ENCODE data around the gene XCL1. TPM values are rescaled to one million over a fixed set of nuclear protein-coding genes. Genes with fewer than 3 reads are reported as not detected.

Gene XCL1
- total RNA-seq, 1 donor from 2014 or later: not detected

- Mint-ChIP-seq H3K9me3 (no peaks in the 10 kb centered on the region), H3K4me3 (no peak overlapping the region), H3K36me3 (no peaks in the 10 kb centered on the region), H3K27me3 (ENCODE audit: insufficient read depth, low read depth) (no peaks in the 10 kb centered on the region), H3K27ac (no peak overlapping the region), H3K4me1 (no peaks in the 10 kb centered on the region)
- Histone ChIP-seq H2AFZ (replicated peaks) (no peak overlapping the region), H3K27ac (no peak overlapping the region), H3K4me3 (no peak overlapping the region), H3K9ac (no peak overlapping the region), H4K20me1 (ENCODE audit: low read depth) (no peaks in the 10 kb centered on the region), H3K79me2 (ENCODE audit: low read depth) (no peaks in the 10 kb centered on the region), H3K27me3 (no peaks in the 10 kb centered on the region), H3F3A (ENCODE audit: low read depth) (no peaks in the 10 kb centered on the region), H3K9me3 (ENCODE audit: low read depth) (no peaks in the 10 kb centered on the region), H3K4me1 (no peaks in the 10 kb centered on the region), H3K4me2 (no peak overlapping the region), H3K36me3 (no peaks in the 10 kb centered on the region)
- DNase-seq (ENCODE audit: low spot score): no peak
- TF ChIP-seq EZH2phosphoT487 (IDR thresholded peaks at IDR 0.05): no peak
- no peak for TF ChIP-seq EZH2 (IDR thresholded peaks at IDR 0.05)
- TF ChIP-seq, protein P1, sequence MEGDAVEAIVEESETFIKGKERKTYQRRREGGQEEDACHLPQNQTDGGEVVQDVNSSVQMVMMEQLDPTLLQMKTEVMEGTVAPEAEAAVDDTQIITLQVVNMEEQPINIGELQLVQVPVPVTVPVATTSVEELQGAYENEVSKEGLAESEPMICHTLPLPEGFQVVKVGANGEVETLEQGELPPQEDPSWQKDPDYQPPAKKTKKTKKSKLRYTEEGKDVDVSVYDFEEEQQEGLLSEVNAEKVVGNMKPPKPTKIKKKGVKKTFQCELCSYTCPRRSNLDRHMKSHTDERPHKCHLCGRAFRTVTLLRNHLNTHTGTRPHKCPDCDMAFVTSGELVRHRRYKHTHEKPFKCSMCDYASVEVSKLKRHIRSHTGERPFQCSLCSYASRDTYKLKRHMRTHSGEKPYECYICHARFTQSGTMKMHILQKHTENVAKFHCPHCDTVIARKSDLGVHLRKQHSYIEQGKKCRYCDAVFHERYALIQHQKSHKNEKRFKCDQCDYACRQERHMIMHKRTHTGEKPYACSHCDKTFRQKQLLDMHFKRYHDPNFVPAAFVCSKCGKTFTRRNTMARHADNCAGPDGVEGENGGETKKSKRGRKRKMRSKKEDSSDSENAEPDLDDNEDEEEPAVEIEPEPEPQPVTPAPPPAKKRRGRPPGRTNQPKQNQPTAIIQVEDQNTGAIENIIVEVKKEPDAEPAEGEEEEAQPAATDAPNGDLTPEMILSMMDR (IDR thresholded peaks at IDR 0.05): no peak
These were observed 9.4 kb upstream of the XCL1 start for GRCh38 chr1:168567007-168567406.

GRCh38 chr1:168567568-168567967 lies 8.8 kb upstream of the XCL1 start:
- no peak overlapping the region for H3K9ac ChIP-seq
- no peaks in the 10 kb centered on the region for H3K4me1 ChIP-seq
- no peaks in the 10 kb centered on the region for H3K79me2 ChIP-seq (ENCODE audit: low read depth)
- no peaks in the 10 kb centered on the region for H3F3A ChIP-seq (ENCODE audit: low read depth)
- no peaks in the 10 kb centered on the region for H3K27me3 ChIP-seq
- Mint-ChIP-seq H3K27ac (no peak overlapping the region), H3K27me3 (ENCODE audit: insufficient read depth, low read depth) (no peaks in the 10 kb centered on the region), H3K4me3 (no peak overlapping the region), H3K4me1 (no peaks in the 10 kb centered on the region), H3K9me3 (no peaks in the 10 kb centered on the region), H3K36me3 (no peaks in the 10 kb centered on the region)
- H3K9me3 ChIP-seq (ENCODE audit: low read depth): no peaks in the 10 kb centered on the region
- no peak for DNase-seq (ENCODE audit: low spot score)
- no peak overlapping the region for H2AFZ ChIP-seq (replicated peaks)
- H3K4me3 ChIP-seq: no peak overlapping the region
- H3K27ac ChIP-seq: no peak overlapping the region
- no peaks in the 10 kb centered on the region for H4K20me1 ChIP-seq (ENCODE audit: low read depth)
- H3K4me2 ChIP-seq: no peak overlapping the region
- no peaks in the 10 kb centered on the region for H3K36me3 ChIP-seq
- no peak for TF ChIP-seq EZH2phosphoT487 (IDR thresholded peaks at IDR 0.05)
- TF ChIP-seq, protein P1 (IDR thresholded peaks at IDR 0.05): no peak
- no peak for TF ChIP-seq EZH2 (IDR thresholded peaks at IDR 0.05)

- Histone ChIP-seq H3K27ac (no peak overlapping the region), H3K4me3 (no peak overlapping the region), H3K4me1 (no peaks in the 10 kb centered on the region), H3K79me2 (ENCODE audit: low read depth) (no peaks in the 10 kb centered on the region), H3F3A (ENCODE audit: low read depth) (no peaks in the 10 kb centered on the region), H3K36me3 (no peaks in the 10 kb centered on the region), H3K27me3 (no peaks in the 10 kb centered on the region), H3K4me2 (no peak overlapping the region), H3K9ac (no peak overlapping the region), H4K20me1 (ENCODE audit: low read depth) (no peaks in the 10 kb centered on the region), H3K9me3 (ENCODE audit: low read depth) (no peaks in the 10 kb centered on the region), H2AFZ (replicated peaks) (no peak overlapping the region)
- no peak for DNase-seq (ENCODE audit: low spot score)
- Mint-ChIP-seq H3K4me1 (no peaks in the 10 kb centered on the region), H3K27me3 (ENCODE audit: insufficient read depth, low read depth) (no peaks in the 10 kb centered on the region), H3K36me3 (no peaks in the 10 kb centered on the region), H3K4me3 (no peak overlapping the region), H3K27ac (no peak overlapping the region), H3K9me3 (no peaks in the 10 kb centered on the region)
- TF ChIP-seq, protein P1 (IDR thresholded peaks at IDR 0.05): no peak
These were observed 8.1 kb upstream of the XCL1 start for GRCh38 chr1:168568346-168568745.

DNA sequence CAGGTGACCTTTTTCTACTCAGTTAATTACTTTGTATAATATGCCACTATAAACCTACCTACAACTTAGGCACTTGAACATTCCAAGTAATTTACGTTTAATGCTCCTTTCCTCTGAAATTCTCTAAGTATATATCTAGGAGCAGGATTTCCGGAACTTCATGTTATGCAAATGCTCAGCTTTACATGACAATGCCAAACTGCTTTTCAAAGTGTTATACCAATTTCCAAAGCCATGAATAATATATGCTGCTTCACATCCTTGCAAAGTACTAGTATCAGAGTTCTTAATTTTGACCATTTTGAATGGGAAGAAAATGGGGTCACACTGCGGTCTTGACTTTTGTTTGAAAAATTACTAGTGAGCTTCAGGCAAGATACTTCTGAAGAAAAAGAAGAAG lies 5.8 kb upstream of the XCL1 start:
- Mint-ChIP-seq H3K36me3 (no peaks in the 10 kb centered on the region), H3K4me3 (no peak overlapping the region), H3K9me3 (no peaks in the 10 kb centered on the region), H3K27me3 (ENCODE audit: insufficient read depth, low read depth) (no peaks in the 10 kb centered on the region), H3K27ac (no peak overlapping the region), H3K4me1 (no peaks in the 10 kb centered on the region)
- no peaks in the 10 kb centered on the region for H3K79me2 ChIP-seq (ENCODE audit: low read depth)
- no peak overlapping the region for H3K4me2 ChIP-seq
- no peaks in the 10 kb centered on the region for H3K9me3 ChIP-seq (ENCODE audit: low read depth)
- no peaks in the 10 kb centered on the region for H4K20me1 ChIP-seq (ENCODE audit: low read depth)
- H2AFZ ChIP-seq (replicated peaks): no peak overlapping the region
- no peaks in the 10 kb centered on the region for H3K4me1 ChIP-seq
- H3K9ac ChIP-seq: no peak overlapping the region
- no peaks in the 10 kb centered on the region for H3K27me3 ChIP-seq
- no peak overlapping the region for H3K4me3 ChIP-seq
- no peaks in the 10 kb centered on the region for H3K36me3 ChIP-seq
- no peak overlapping the region for H3K27ac ChIP-seq
- no peaks in the 10 kb centered on the region for H3F3A ChIP-seq (ENCODE audit: low read depth)
- TF ChIP-seq, protein P1 (IDR thresholded peaks at IDR 0.05): no peak
- no peak for TF ChIP-seq EZH2phosphoT487 (IDR thresholded peaks at IDR 0.05)
- TF ChIP-seq EZH2 (IDR thresholded peaks at IDR 0.05): no peak
- no peak for DNase-seq (ENCODE audit: low spot score)

Measured in neural progenitor cell (in vitro differentiated cells).